ENCODE data around the gene HS3ST1.

- TF ChIP-seq, protein P1, sequence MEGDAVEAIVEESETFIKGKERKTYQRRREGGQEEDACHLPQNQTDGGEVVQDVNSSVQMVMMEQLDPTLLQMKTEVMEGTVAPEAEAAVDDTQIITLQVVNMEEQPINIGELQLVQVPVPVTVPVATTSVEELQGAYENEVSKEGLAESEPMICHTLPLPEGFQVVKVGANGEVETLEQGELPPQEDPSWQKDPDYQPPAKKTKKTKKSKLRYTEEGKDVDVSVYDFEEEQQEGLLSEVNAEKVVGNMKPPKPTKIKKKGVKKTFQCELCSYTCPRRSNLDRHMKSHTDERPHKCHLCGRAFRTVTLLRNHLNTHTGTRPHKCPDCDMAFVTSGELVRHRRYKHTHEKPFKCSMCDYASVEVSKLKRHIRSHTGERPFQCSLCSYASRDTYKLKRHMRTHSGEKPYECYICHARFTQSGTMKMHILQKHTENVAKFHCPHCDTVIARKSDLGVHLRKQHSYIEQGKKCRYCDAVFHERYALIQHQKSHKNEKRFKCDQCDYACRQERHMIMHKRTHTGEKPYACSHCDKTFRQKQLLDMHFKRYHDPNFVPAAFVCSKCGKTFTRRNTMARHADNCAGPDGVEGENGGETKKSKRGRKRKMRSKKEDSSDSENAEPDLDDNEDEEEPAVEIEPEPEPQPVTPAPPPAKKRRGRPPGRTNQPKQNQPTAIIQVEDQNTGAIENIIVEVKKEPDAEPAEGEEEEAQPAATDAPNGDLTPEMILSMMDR (conservative IDR thresholded peaks at IDR 0.05) = no peak
- no peak for TF ChIP-seq ZFX (IDR thresholded peaks at IDR 0.05)
Observed at GRCh38 chr4:11427121-11427996, 1.3 kb downstream of the HS3ST1 start.

Data from C4-2B (cell line).